ENCODE measurements around the gene BRD3. TPM values are rescaled to one million over a fixed set of nuclear protein-coding genes. Genes with fewer than 3 reads are reported as not detected.

The BRD3 gene
- total RNA-seq, 1 experiment from 2014 or later: 108 TPM

DNA sequence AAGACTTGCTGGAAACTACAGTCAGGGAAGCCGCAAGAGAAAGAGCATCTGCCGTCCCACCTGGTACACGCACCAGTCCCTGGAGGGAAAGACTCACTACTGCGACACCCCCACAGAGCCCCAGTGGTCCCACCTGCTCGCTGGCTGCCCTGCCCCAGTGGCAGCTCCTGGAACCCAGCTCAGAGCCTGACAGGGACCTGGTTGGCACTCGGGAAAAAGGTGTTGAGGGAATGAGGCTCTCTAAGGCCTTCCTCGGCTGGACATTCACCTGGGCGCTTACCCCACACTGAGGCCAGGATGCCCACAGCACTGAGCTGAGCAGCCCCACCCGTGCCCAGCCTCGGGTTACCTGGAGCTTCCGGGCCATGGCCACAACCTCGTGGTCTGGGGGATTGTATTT, 22.9 kb downstream of the BRD3 start:
- Mint-ChIP-seq H3K4me1 (no peaks in the 10 kb centered on the region), H3K9me3 (no peaks in the 10 kb centered on the region), H3K27me3 (ENCODE audit: low read depth) (no peaks in the 10 kb centered on the region), H3K27ac (no peak overlapping the region), H3K4me3 (no peak overlapping the region), H3K36me3 (peaks cover 45% of the 10 kb centered on the region)
- ChIA-PET CTCF (no interaction called here), POLR2A (interaction anchor here (1.0 kb wide), 1 partner anchor 10 kb away, joined by 3 read pairs; no protein-coding TSS in a partner anchor)
- no peak for TF ChIP-seq GABPB1 (CRISPR knock-in tag; IDR thresholded peaks at IDR 0.05)
- no peak for TF ChIP-seq ZNF671 (CRISPR knock-in tag; IDR thresholded peaks at IDR 0.05)
- TF ChIP-seq ZBTB21 (CRISPR knock-in tag; IDR thresholded peaks at IDR 0.05; ENCODE audit: borderline replicate concordance): no peak
- no peak for DNase-seq (ENCODE audit: low spot score)
- ATAC-seq: no peak

DNA sequence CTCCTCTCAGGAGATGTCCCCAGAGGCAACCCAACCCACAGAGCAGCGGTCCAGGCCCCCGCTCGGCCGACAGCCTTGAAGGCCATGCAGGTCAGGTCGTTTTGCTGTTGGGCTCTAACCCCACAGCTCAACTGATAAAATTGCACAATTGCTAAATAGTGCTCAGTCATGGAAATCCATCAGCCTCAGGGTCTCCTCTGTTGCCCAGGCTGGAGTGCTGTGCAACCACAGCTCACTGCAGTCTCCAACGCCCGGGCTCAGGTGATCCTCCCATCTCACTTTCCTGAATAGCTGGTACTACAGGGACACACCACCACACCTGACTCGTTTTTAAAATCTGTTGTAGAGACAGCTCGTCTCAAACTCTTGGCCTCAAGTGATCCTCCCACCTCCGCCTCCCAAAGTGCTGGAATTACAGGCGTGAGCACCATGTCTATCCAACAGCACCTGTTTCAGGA, 24.3 kb downstream of the BRD3 start:
- no peaks in the 10 kb centered on the region for H3K9me3 Mint-ChIP-seq
- H3K4me1 Mint-ChIP-seq: no peaks in the 10 kb centered on the region
- no peaks in the 10 kb centered on the region for H3K27me3 Mint-ChIP-seq (ENCODE audit: low read depth)
- TF ChIP-seq NFYB (CRISPR knock-in tag; conservative IDR thresholded peaks at IDR 0.05; ENCODE audit: low read depth): no peak
- TF ChIP-seq ZNF396 (CRISPR knock-in tag; IDR thresholded peaks at IDR 0.05; ENCODE audit: borderline replicate concordance): no peak
- H3K36me3 Mint-ChIP-seq: peaks cover 52% of the 10 kb centered on the region
- ChIA-PET POLR2A (no interaction called here), CTCF (no interaction called here)
- H3K4me3 Mint-ChIP-seq: no peak overlapping the region
- DNase-seq (ENCODE audit: low spot score): no peak
- no peak for ATAC-seq
- H3K27ac Mint-ChIP-seq: no peak overlapping the region

DNA sequence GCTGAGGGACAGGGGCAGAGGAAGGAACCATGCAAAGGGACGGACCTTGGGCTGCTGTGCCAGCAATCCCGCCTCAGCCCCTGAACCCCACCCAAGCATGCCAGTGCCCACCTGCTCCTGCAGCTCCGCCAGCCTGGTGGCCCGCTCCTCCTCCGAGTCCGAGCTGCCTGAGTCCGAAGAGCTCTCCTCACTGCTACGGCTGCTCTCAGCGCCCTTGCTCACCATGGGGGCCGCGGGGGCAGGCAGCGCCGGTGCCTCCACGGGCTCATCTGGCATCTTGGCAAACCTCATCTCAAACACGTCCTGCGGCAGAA, 26.2 kb downstream of the BRD3 start:
- POLR2A ChIA-PET: no interaction called here
- no peak for ATAC-seq

DNA sequence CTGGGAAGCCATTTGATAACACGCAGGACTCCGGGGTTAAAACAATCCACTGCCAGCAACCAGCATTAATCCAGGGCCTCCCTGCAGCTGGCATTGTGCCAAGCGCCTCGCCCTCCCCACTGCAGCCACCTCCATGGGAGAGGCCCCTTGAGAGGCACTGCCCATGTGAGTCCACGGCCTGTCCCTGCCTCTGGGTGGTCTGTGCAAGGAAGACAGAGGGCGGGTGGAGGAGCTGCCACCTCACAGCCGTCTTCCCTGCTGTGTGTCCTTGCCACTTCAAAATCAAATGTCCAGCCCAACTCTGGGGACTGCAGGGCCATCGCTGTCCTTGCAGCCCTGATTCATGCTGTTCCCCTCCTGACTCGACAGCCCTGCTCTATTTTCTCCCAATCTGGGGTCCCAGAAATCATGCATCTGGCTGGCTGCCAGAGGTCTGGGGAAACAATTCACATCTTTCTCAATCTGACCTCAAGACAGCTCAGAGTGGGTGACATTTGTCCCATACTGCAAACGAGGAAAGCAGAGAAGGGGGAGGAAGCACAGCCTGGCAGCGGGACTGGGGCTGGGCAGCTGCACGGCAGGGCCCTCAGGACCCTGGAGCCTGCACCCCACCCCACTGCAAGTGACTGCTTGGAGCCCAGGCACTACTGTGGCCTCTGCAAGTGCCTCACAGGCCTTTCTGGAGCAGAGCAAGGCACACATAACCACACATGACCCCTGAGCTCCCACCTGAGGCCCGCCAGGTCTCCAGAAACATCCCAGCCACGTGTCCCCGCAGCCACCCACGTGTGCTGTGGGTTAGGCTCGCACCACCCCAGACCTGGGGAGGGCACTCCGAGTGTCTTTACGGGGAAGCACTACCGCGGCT, 26.8 kb downstream of the BRD3 start:
- Mint-ChIP-seq H3K4me1 (no peaks in the 10 kb centered on the region), H3K27ac (no peak overlapping the region), H3K4me3 (no peak overlapping the region), H3K36me3 (peaks cover 55% of the 10 kb centered on the region), H3K27me3 (ENCODE audit: low read depth) (no peaks in the 10 kb centered on the region), H3K9me3 (no peaks in the 10 kb centered on the region)
- CTCF ChIA-PET: interaction anchor here (1.3 kb wide), 1 partner anchor 46 kb away, joined by 3 read pairs; no protein-coding TSS in a partner anchor
- ATAC-seq (no peak), DNase-seq (ENCODE audit: low spot score) (no peak)
- TF ChIP-seq, protein P1, sequence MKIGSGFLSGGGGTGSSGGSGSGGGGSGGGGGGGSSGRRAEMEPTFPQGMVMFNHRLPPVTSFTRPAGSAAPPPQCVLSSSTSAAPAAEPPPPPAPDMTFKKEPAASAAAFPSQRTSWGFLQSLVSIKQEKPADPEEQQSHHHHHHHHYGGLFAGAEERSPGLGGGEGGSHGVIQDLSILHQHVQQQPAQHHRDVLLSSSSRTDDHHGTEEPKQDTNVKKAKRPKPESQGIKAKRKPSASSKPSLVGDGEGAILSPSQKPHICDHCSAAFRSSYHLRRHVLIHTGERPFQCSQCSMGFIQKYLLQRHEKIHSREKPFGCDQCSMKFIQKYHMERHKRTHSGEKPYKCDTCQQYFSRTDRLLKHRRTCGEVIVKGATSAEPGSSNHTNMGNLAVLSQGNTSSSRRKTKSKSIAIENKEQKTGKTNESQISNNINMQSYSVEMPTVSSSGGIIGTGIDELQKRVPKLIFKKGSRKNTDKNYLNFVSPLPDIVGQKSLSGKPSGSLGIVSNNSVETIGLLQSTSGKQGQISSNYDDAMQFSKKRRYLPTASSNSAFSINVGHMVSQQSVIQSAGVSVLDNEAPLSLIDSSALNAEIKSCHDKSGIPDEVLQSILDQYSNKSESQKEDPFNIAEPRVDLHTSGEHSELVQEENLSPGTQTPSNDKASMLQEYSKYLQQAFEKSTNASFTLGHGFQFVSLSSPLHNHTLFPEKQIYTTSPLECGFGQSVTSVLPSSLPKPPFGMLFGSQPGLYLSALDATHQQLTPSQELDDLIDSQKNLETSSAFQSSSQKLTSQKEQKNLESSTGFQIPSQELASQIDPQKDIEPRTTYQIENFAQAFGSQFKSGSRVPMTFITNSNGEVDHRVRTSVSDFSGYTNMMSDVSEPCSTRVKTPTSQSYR (CRISPR knock-in tag; IDR thresholded peaks at IDR 0.05): no peak
- TF ChIP-seq FOXK1 (CRISPR knock-in tag; IDR thresholded peaks at IDR 0.05): no peak
- TF ChIP-seq ETV6 (CRISPR knock-in tag; IDR thresholded peaks at IDR 0.05): no peak
- TF ChIP-seq, protein P2, sequence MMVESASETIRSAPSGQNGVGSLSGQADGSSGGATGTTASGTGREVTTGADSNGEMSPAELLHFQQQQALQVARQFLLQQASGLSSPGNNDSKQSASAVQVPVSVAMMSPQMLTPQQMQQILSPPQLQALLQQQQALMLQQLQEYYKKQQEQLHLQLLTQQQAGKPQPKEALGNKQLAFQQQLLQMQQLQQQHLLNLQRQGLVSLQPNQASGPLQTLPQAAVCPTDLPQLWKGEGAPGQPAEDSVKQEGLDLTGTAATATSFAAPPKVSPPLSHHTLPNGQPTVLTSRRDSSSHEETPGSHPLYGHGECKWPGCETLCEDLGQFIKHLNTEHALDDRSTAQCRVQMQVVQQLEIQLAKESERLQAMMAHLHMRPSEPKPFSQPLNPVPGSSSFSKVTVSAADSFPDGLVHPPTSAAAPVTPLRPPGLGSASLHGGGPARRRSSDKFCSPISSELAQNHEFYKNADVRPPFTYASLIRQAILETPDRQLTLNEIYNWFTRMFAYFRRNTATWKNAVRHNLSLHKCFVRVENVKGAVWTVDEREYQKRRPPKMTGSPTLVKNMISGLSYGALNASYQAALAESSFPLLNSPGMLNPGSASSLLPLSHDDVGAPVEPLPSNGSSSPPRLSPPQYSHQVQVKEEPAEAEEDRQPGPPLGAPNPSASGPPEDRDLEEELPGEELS (CRISPR knock-in tag; IDR thresholded peaks at IDR 0.05): no peak
- TF ChIP-seq PRRX2 (CRISPR knock-in tag; IDR thresholded peaks at IDR 0.05): no peak
- TF ChIP-seq, protein P3, sequence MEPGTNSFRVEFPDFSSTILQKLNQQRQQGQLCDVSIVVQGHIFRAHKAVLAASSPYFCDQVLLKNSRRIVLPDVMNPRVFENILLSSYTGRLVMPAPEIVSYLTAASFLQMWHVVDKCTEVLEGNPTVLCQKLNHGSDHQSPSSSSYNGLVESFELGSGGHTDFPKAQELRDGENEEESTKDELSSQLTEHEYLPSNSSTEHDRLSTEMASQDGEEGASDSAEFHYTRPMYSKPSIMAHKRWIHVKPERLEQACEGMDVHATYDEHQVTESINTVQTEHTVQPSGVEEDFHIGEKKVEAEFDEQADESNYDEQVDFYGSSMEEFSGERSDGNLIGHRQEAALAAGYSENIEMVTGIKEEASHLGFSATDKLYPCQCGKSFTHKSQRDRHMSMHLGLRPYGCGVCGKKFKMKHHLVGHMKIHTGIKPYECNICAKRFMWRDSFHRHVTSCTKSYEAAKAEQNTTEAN (CRISPR knock-in tag; IDR thresholded peaks at IDR 0.05): no peak
- TF ChIP-seq, protein P4, sequence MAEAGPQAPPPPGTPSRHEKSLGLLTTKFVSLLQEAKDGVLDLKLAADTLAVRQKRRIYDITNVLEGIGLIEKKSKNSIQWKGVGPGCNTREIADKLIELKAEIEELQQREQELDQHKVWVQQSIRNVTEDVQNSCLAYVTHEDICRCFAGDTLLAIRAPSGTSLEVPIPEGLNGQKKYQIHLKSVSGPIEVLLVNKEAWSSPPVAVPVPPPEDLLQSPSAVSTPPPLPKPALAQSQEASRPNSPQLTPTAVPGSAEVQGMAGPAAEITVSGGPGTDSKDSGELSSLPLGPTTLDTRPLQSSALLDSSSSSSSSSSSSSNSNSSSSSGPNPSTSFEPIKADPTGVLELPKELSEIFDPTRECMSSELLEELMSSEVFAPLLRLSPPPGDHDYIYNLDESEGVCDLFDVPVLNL (CRISPR knock-in tag; IDR thresholded peaks at IDR 0.05; ENCODE audit: borderline replicate concordance, low read depth): no peak
- no peak for TF ChIP-seq TP53 (CRISPR knock-in tag; IDR thresholded peaks at IDR 0.05)
- no peak for TF ChIP-seq CREB1 (CRISPR knock-in tag; IDR thresholded peaks at IDR 0.05)
- TF ChIP-seq, protein P5, sequence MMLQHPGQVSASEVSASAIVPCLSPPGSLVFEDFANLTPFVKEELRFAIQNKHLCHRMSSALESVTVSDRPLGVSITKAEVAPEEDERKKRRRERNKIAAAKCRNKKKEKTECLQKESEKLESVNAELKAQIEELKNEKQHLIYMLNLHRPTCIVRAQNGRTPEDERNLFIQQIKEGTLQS (CRISPR knock-in tag; conservative IDR thresholded peaks at IDR 0.05): no peak
- TF ChIP-seq MXD4 (CRISPR knock-in tag; IDR thresholded peaks at IDR 0.05; ENCODE audit: borderline replicate concordance): no peak
- TF ChIP-seq, protein P6, sequence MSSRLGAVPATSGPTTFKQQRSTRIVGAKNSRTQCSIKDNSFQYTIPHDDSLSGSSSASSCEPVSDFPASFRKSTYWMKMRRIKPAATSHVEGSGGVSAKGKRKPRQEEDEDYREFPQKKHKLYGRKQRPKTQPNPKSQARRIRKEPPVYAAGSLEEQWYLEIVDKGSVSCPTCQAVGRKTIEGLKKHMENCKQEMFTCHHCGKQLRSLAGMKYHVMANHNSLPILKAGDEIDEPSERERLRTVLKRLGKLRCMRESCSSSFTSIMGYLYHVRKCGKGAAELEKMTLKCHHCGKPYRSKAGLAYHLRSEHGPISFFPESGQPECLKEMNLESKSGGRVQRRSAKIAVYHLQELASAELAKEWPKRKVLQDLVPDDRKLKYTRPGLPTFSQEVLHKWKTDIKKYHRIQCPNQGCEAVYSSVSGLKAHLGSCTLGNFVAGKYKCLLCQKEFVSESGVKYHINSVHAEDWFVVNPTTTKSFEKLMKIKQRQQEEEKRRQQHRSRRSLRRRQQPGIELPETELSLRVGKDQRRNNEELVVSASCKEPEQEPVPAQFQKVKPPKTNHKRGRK (CRISPR knock-in tag; IDR thresholded peaks at IDR 0.05; ENCODE audit: borderline replicate concordance): no peak
- no peak for TF ChIP-seq ATF1 (CRISPR knock-in tag; IDR thresholded peaks at IDR 0.05)
- no peak for TF ChIP-seq RELA (CRISPR knock-in tag; IDR thresholded peaks at IDR 0.05; ENCODE audit: borderline replicate concordance)
- POLR2A ChIA-PET: no interaction called here

More for the DNA sequence above, 26.2 kb downstream of the BRD3 start:
- CTCF ChIA-PET: interaction anchor here (1.3 kb wide), 1 partner anchor 46 kb away, joined by 3 read pairs; no protein-coding TSS in a partner anchor
- TF ChIP-seq IRF2 (CRISPR knock-in tag; IDR thresholded peaks at IDR 0.05; ENCODE audit: borderline replicate concordance, low read depth): no peak
- no peak for TF ChIP-seq RELA (CRISPR knock-in tag; IDR thresholded peaks at IDR 0.05; ENCODE audit: borderline replicate concordance)
- H3K27me3 Mint-ChIP-seq (ENCODE audit: low read depth): no peaks in the 10 kb centered on the region
- no peaks in the 10 kb centered on the region for H3K4me1 Mint-ChIP-seq
- peaks cover 52% of the 10 kb centered on the region for H3K36me3 Mint-ChIP-seq
- H3K4me3 Mint-ChIP-seq: no peak overlapping the region
- DNase-seq (ENCODE audit: low spot score): no peak
- H3K27ac Mint-ChIP-seq: no peak overlapping the region
- H3K9me3 Mint-ChIP-seq: no peaks in the 10 kb centered on the region
